ENCODE data around the gene RIT2.

DNA sequence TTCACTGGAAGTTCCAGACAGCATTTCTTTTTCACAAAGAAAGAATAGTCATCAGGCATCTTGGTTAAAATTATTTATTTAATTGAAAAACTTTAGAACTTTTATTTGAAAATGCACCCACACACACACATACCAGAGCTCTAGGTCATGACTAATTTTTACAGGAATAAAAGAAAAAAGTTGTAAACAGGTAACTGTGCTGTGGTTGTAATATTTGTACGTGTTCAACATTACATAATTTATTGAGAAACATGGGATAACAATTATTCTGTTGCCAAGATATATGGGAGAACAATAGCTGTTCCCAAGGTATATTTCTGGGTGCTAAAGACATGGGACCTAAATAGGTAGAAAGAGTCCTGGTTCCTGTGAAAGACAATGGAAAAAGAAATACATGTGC lies 104.9 kb downstream of the RIT2 start:
- TF ChIP-seq, protein P1, sequence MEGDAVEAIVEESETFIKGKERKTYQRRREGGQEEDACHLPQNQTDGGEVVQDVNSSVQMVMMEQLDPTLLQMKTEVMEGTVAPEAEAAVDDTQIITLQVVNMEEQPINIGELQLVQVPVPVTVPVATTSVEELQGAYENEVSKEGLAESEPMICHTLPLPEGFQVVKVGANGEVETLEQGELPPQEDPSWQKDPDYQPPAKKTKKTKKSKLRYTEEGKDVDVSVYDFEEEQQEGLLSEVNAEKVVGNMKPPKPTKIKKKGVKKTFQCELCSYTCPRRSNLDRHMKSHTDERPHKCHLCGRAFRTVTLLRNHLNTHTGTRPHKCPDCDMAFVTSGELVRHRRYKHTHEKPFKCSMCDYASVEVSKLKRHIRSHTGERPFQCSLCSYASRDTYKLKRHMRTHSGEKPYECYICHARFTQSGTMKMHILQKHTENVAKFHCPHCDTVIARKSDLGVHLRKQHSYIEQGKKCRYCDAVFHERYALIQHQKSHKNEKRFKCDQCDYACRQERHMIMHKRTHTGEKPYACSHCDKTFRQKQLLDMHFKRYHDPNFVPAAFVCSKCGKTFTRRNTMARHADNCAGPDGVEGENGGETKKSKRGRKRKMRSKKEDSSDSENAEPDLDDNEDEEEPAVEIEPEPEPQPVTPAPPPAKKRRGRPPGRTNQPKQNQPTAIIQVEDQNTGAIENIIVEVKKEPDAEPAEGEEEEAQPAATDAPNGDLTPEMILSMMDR (IDR thresholded peaks at IDR 0.05; ENCODE audit: low read depth, low read length) = no peak
- TF ChIP-seq EZH2phosphoT487 (IDR thresholded peaks at IDR 0.05; ENCODE audit: low read depth) = no peak

Measured in OCI-LY3 (cell line).